Neural progenitor cell (in vitro differentiated cells): ENCODE data around the gene CHMP4B. TPM values are rescaled to one million over a fixed set of nuclear protein-coding genes. Genes with fewer than 3 reads are reported as not detected.

ENCODE experiments used
- DNase-seq: peaks from one replicate; pipeline ENCODE4 v3.0.0-alpha.2; 2016; ENCODE audit warnings: low spot score
- H2AFZ ChIP-seq: fragments of 200-600 bp; sonication (generic); replicated peaks from 2 replicates; pipeline ENCODE4 v1.6.1; 2016; ENCODE audit warnings: antibody characterized with exemption
- H3F3A ChIP-seq: fragments of 200-600 bp; sonication (generic); 2 replicates; pipeline ENCODE4 v1.6.1; 2016; ENCODE audit warnings: antibody characterized with exemption, low read depth
- H3K27ac ChIP-seq: fragments of 200-600 bp; sonication (generic); 2 replicates; pipeline ENCODE4 v1.5.1; 2016; ENCODE audit warnings: mild to moderate bottlenecking
- H3K27me3 ChIP-seq: fragments of 200-600 bp; sonication (generic); 2 replicates; pipeline ENCODE4 v1.6.1; 2016; ENCODE audit warnings: mild to moderate bottlenecking, moderate library complexity
- H3K36me3 ChIP-seq: fragments of 200-600 bp; sonication (generic); 2 replicates; pipeline ENCODE4 v1.5.1; 2016
- H3K4me1 ChIP-seq: fragments of 200-600 bp; sonication (generic); 2 replicates; pipeline ENCODE4 v1.6.1; 2016; ENCODE audit warnings: mixed run types
- H3K4me2 ChIP-seq: fragments of 200-600 bp; sonication (generic); 2 replicates; pipeline ENCODE4 v1.6.1; 2016
- H3K4me3 ChIP-seq: fragments of 200-600 bp; sonication (generic); 2 replicates; pipeline ENCODE4 v1.5.1; 2016
- H3K79me2 ChIP-seq: fragments of 200-600 bp; sonication (generic); 2 replicates; pipeline ENCODE4 v1.6.1; 2016; ENCODE audit warnings: low read depth
- H3K9ac ChIP-seq: fragments of 200-600 bp; sonication (generic); 2 replicates; pipeline ENCODE4 v1.6.1; 2016
- H3K9me3 ChIP-seq: fragments of 200-600 bp; sonication (generic); 2 replicates; pipeline ENCODE4 v1.5.1; 2016; ENCODE audit warnings: low read depth
- H4K20me1 ChIP-seq: fragments of 200-600 bp; sonication (generic); 2 replicates; pipeline ENCODE4 v1.6.1; 2016; ENCODE audit warnings: low read depth
- H3K27ac Mint-ChIP-seq: 3 replicates; pipeline ENCODE4 v1.8.0; 2021; ENCODE audit warnings: mixed read lengths
- H3K27me3 Mint-ChIP-seq: 2 replicates; pipeline ENCODE4 v1.8.0; 2022; ENCODE audit warnings: low read depth, mild to moderate bottlenecking, inconsistent platforms, moderate library complexity, mixed read lengths; ENCODE audit not compliant: insufficient read depth
- H3K36me3 Mint-ChIP-seq: 3 replicates; pipeline ENCODE4 v1.8.0; 2021; ENCODE audit warnings: mixed read lengths
- H3K4me1 Mint-ChIP-seq: 3 replicates; pipeline ENCODE4 v1.8.0; 2021; ENCODE audit warnings: mixed read lengths
- H3K4me3 Mint-ChIP-seq: 3 replicates; pipeline ENCODE4 v1.8.0; 2021; ENCODE audit warnings: mild to moderate bottlenecking, moderate library complexity, mixed read lengths
- H3K9me3 Mint-ChIP-seq: 3 replicates; pipeline ENCODE4 v1.8.0; 2020; ENCODE audit warnings: mixed read lengths
- EZH2 ChIP-seq: fragments of 200-600 bp; sonication (generic); IDR thresholded peaks from 2 replicates; pipeline ENCODE4 v1.6.1; 2017; ENCODE audit warnings: antibody characterized with exemption, mild to moderate bottlenecking, moderate library complexity
- EZH2phosphoT487 ChIP-seq: fragments of 200-600 bp; sonication (generic); IDR thresholded peaks from 2 replicates; pipeline ENCODE4 v1.6.1; 2017; ENCODE audit warnings: antibody characterized with exemption
- total RNA-seq: library from RNA; depleted of rRNA; stranded (reverse); fragments of >200 nt; gene quantifications from 2 replicates; pipeline ENCODE4 v1.2.3, GENCODE V29; 2015; ENCODE audit warnings: low replicate concordance
- TF ChIP-seq, protein P1 (sequence below): fragments of 200-600 bp; sonication (generic); IDR thresholded peaks from 2 replicates; pipeline ENCODE4 v1.5.1; 2017; ENCODE audit warnings: antibody characterized with exemption, mild to moderate bottlenecking

Gene CHMP4B
- total RNA-seq, 1 donor from 2014 or later, result 40.7 TPM

DNA sequence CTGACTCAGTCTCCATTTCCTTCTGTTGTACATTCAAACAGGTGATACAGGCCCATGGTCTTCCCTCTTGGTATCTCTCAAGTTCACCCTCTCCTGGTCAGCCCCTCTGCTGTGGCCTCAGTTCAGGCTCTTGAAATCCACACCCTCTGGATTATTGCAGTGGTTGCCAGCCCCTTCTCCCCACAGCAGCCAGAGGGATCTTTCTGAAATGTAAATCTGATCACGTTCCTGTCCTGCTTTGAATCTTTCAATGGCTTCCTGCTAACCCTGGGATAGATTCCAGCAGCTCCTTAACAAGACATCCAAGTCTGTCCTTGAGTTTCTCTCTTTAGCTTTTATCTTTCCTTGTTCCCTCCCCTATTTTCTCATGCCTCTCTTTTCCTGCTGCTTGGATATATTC lies 22.2 kb downstream of the CHMP4B start:
- peak overlapping the region; percentile 37 for H3K4me3 Mint-ChIP-seq
- Histone ChIP-seq H3K4me2 (no peak overlapping the region), H3K36me3 (no peaks in the 10 kb centered on the region), H3F3A (peaks cover 13% of the 10 kb centered on the region), H3K27ac (no peak overlapping the region), H3K9me3 (peaks cover 3% of the 10 kb centered on the region), H4K20me1 (peaks cover 50% of the 10 kb centered on the region), H3K79me2 (peaks cover 91% of the 10 kb centered on the region), H3K9ac (no peak overlapping the region), H2AFZ (no peak overlapping the region), H3K27me3 (no peaks in the 10 kb centered on the region), H3K4me1 (peaks cover 29% of the 10 kb centered on the region), H3K4me3 (no peak overlapping the region)
- H3K9me3 Mint-ChIP-seq, result no peaks in the 10 kb centered on the region
- DNase-seq, result no peak
- H3K27ac Mint-ChIP-seq, result peak overlapping the region; percentile 95
- H3K36me3 Mint-ChIP-seq, result peaks cover 21% of the 10 kb centered on the region
- no peaks in the 10 kb centered on the region for H3K27me3 Mint-ChIP-seq
- peaks cover 66% of the 10 kb centered on the region for H3K4me1 Mint-ChIP-seq
- TF ChIP-seq EZH2phosphoT487 (no peak), EZH2 (no peak)
- TF ChIP-seq, protein P1, sequence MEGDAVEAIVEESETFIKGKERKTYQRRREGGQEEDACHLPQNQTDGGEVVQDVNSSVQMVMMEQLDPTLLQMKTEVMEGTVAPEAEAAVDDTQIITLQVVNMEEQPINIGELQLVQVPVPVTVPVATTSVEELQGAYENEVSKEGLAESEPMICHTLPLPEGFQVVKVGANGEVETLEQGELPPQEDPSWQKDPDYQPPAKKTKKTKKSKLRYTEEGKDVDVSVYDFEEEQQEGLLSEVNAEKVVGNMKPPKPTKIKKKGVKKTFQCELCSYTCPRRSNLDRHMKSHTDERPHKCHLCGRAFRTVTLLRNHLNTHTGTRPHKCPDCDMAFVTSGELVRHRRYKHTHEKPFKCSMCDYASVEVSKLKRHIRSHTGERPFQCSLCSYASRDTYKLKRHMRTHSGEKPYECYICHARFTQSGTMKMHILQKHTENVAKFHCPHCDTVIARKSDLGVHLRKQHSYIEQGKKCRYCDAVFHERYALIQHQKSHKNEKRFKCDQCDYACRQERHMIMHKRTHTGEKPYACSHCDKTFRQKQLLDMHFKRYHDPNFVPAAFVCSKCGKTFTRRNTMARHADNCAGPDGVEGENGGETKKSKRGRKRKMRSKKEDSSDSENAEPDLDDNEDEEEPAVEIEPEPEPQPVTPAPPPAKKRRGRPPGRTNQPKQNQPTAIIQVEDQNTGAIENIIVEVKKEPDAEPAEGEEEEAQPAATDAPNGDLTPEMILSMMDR, result no peak

- Histone ChIP-seq H3K27me3 (no peaks in the 10 kb centered on the region), H2AFZ (no peak overlapping the region), H3K9me3 (peaks cover 3% of the 10 kb centered on the region), H3K4me3 (no peak overlapping the region), H3F3A (peaks cover 13% of the 10 kb centered on the region), H4K20me1 (peaks cover 40% of the 10 kb centered on the region), H3K79me2 (peaks cover 90% of the 10 kb centered on the region), H3K4me2 (no peak overlapping the region), H3K4me1 (peaks cover 26% of the 10 kb centered on the region), H3K36me3 (no peaks in the 10 kb centered on the region), H3K27ac (no peak overlapping the region), H3K9ac (no peak overlapping the region)
- H3K4me3 Mint-ChIP-seq, result no peak overlapping the region
- DNase-seq, result no peak
- H3K36me3 Mint-ChIP-seq, result peaks cover 19% of the 10 kb centered on the region
- peaks cover 48% of the 10 kb centered on the region for H3K4me1 Mint-ChIP-seq
- TF ChIP-seq, protein P1, result no peak
- no peak for TF ChIP-seq EZH2phosphoT487
- no peak for TF ChIP-seq EZH2
- H3K27ac Mint-ChIP-seq, result no peak overlapping the region
- H3K27me3 Mint-ChIP-seq, result no peaks in the 10 kb centered on the region
- no peaks in the 10 kb centered on the region for H3K9me3 Mint-ChIP-seq
Observed at GRCh38 chr20:33835615-33836172, 24.5 kb downstream of the CHMP4B start.

- peaks cover 19% of the 10 kb centered on the region for H3K36me3 Mint-ChIP-seq
- Histone ChIP-seq H3K4me3 (no peak overlapping the region), H3K27me3 (no peaks in the 10 kb centered on the region), H3K4me1 (peaks cover 26% of the 10 kb centered on the region), H3K79me2 (peaks cover 89% of the 10 kb centered on the region), H3K27ac (no peak overlapping the region), H3K4me2 (no peak overlapping the region), H3K36me3 (no peaks in the 10 kb centered on the region), H2AFZ (no peak overlapping the region), H4K20me1 (peaks cover 44% of the 10 kb centered on the region), H3F3A (peaks cover 12% of the 10 kb centered on the region), H3K9ac (no peak overlapping the region), H3K9me3 (peaks cover 3% of the 10 kb centered on the region)
- no peaks in the 10 kb centered on the region for H3K9me3 Mint-ChIP-seq
- TF ChIP-seq, protein P1, result no peak
- no peak for TF ChIP-seq EZH2
- no peak for TF ChIP-seq EZH2phosphoT487
- peaks cover 53% of the 10 kb centered on the region for H3K4me1 Mint-ChIP-seq
- no peak overlapping the region for H3K4me3 Mint-ChIP-seq
- no peak for DNase-seq
- H3K27me3 Mint-ChIP-seq, result no peaks in the 10 kb centered on the region
- H3K27ac Mint-ChIP-seq, result no peak overlapping the region
Observed at GRCh38 chr20:33836277-33836676, 25.1 kb downstream of the CHMP4B start.
